GM12878 (cell line): Measurements from ENCODE around the gene GAGE13. TPM values are rescaled to one million over a fixed set of nuclear protein-coding genes. Genes with fewer than 3 reads are reported as not detected.
"Not testable (repeated sequence)": the region's sequence is repeated elsewhere in the genome, so short reads cannot be mapped to it uniquely, and the experiment has no call there.

ENCODE experiments used
- ATAC-seq: fragments of 200-7000 bp; cut with Tn5 transposase; 3 replicates; pipeline ENCODE4 v1.9.1; 2020; ENCODE audit warnings: mild to moderate bottlenecking, moderate library complexity
- BruUV-seq: library from RNA; stranded (reverse); fragments of 400-500 nt; replicated peaks from 2 replicates; lab custom pipeline; 2021; lab: Mats Ljungman, UMichigan
- CTCF ChIA-PET: fragments of 300-600 bp; sonication (Branson Sonifier 250); formaldehyde crosslinking; extraction: SDS; loops from one replicate; lab custom pipeline; 2021; ENCODE audit warnings: inconsistent platforms; lab: Yijun Ruan, JAX
- POLR2A ChIA-PET: fragments of 350-600 bp; formaldehyde crosslinking; extraction: SDS; loops from one replicate; lab custom pipeline; 2021; ENCODE audit warnings: inconsistent platforms; lab: Charles Lee
- RAD21 ChIA-PET: fragments of 300-600 bp; sonication (Branson Sonifier 250); formaldehyde crosslinking; loops from one replicate; lab custom pipeline; 2023; ENCODE audit warnings: antibody characterized with exemption; ENCODE audit not compliant: unreplicated experiment; lab: Charles Lee
- SMC1A ChIA-PET: fragments of 300-600 bp; sonication (Branson Sonifier 250); formaldehyde crosslinking; loops from one replicate; lab custom pipeline; 2023; ENCODE audit not compliant: unreplicated experiment, uncharacterized antibody; lab: Charles Lee
- DNase-seq: peaks from one replicate; pipeline ENCODE4 v3.0.0-alpha.2; 2011; ENCODE audit warnings: low read depth, low spot score
- FAIRE-seq: peaks from 3 replicates; lab custom pipeline; 2011; peaks lifted over from hg19 to GRCh38; lab: Jason Lieb, UNC
- H2AFZ ChIP-seq: 2 replicates; pipeline ENCODE4 v1.6.0; 2011; ENCODE audit warnings: low read depth, low read length, control low read depth; ENCODE audit not compliant: control insufficient read depth
- H3K27ac ChIP-seq: 2 replicates; pipeline ENCODE4 v1.5.1; 2011; ENCODE audit warnings: control low read depth; ENCODE audit not compliant: control insufficient read depth, insufficient read depth
- H3K27me3 ChIP-seq, 2 experiments: replicated peaks in 1 of 2; 2 replicates each; pipeline versions ENCODE4 v1.6.0 to v1.6.1; 2011; ENCODE audit warnings: low read length in 1 of 2; ENCODE audit not compliant: control insufficient read depth in 2 of 2, insufficient read depth in 2 of 2
- H3K36me3 ChIP-seq, 2 experiments: 2 replicates each; pipeline ENCODE4 v1.5.1; 2011; ENCODE audit warnings: low read length in 1 of 2; ENCODE audit not compliant: control insufficient read depth in 2 of 2, insufficient read depth in 2 of 2
- H3K4me1 ChIP-seq: 2 replicates; pipeline ENCODE4 v1.6.1; 2011; ENCODE audit warnings: mild to moderate bottlenecking, low read length, moderate library complexity, mixed read lengths; ENCODE audit not compliant: control insufficient read depth, insufficient read depth
- H3K4me2 ChIP-seq: 2 replicates; pipeline ENCODE4 v1.6.0; 2011; ENCODE audit warnings: control low read depth; ENCODE audit not compliant: control insufficient read depth, insufficient read depth
- H3K4me3 ChIP-seq: fragments of 200-600 bp; sonication (generic); 2 replicates; pipeline ENCODE4 v1.5.1; 2016
- H3K79me2 ChIP-seq: 2 replicates; pipeline ENCODE4 v1.6.0; 2011; ENCODE audit warnings: low read length; ENCODE audit not compliant: control insufficient read depth, insufficient read depth
- H3K9ac ChIP-seq: 2 replicates; pipeline ENCODE4 v1.8.0; 2011; ENCODE audit warnings: low read length, control low read depth, mixed read lengths; ENCODE audit not compliant: control insufficient read depth, insufficient read depth
- H3K9me3 ChIP-seq: replicated peaks from 3 replicates; pipeline ENCODE4 v1.5.1; 2011; ENCODE audit warnings: mild to moderate bottlenecking, low read length; ENCODE audit not compliant: control insufficient read depth, insufficient read depth
- H4K20me1 ChIP-seq: 2 replicates; pipeline ENCODE4 v1.6.0; 2011; ENCODE audit not compliant: control insufficient read depth, insufficient read depth
- ZNF217 ChIP-seq: fragments of 450-650 bp; IDR thresholded peaks from 2 replicates; pipeline ENCODE4 v1.6.1; 2017; ENCODE audit warnings: antibody characterized with exemption, mild to moderate bottlenecking
- WGBS: methylation state at CpG from one replicate; pipeline ENCODE4 v1.1.6; 2016; ENCODE audit warnings: low lambda C conversion rate; ENCODE audit not compliant: insufficient replicate concordance, insufficient coverage; ENCODE audit errors: missing lambda C conversion rate; 5-methylcytosine and 5-hydroxymethylcytosine counted together
- in situ Hi-C: fragments of 300-500 bp; cut with MboI; formaldehyde crosslinking; loops from 9 replicates; pipeline ENCODE4 v1.14.3; 2018; ENCODE audit warnings: mixed read lengths
- intact Hi-C: fragments of 100-400 bp; cut with micrococcal nuclease; formaldehyde crosslinking; loops from one replicate; pipeline ENCODE4 v1.14.2; 2022; ENCODE audit not compliant: unreplicated experiment
- polyA plus RNA-seq, 11 experiments: library from polyadenylated mRNA; depleted of rRNA in 4 of 11; unstranded in 6 of 11; stranded (reverse) in 5 of 11; fragments of >200 nt; fragmentation: Nextera tagmentation in 4 of 11; fragmentation: Illumina TruSeq in 1 of 11; extraction: Ambion mirVana in 4 of 11; extraction: Trizol in 1 of 11; gene quantifications; 1 replicate in 1 of 11; 2 replicates in 10 of 11; pipeline versions ENCODE4 v1.2.1 to v1.2.3, GENCODE V29; 2011 to 2016; ENCODE audit warnings: inconsistent platforms in 2 of 11, missing spikeins in 2 of 11, low read depth in 1 of 11
- total RNA-seq, 4 experiments: library from RNA; depleted of rRNA in 3 of 4; stranded (reverse); fragments of >200 nt in 3 of 4; fragmentation: Illumina TruSeq in 1 of 4; extraction: Trizol in 1 of 4; gene quantifications; 2 replicates each; pipeline versions ENCODE4 v1.2.1 to v1.2.3, GENCODE V29; 2013 to 2021
- TF ChIP-seq, protein P1 (sequence below): fragments of 450-650 bp; IDR thresholded peaks from 2 replicates; pipeline ENCODE4 v1.6.1; 2017; ENCODE audit warnings: mild to moderate bottlenecking
- TF ChIP-seq, protein P2 (sequence below): fragments of 150-350 bp; IDR thresholded peaks from 2 replicates; pipeline ENCODE4 v1.6.1; 2014; ENCODE audit warnings: mild to moderate bottlenecking, low read depth, low read length

GAGE13 gene
- total and polyA plus RNA-seq, 10 of the 15 experiments (the other 5 are each of a cell fraction or from before 2014, with no cell fraction given) = not detected

DNA sequence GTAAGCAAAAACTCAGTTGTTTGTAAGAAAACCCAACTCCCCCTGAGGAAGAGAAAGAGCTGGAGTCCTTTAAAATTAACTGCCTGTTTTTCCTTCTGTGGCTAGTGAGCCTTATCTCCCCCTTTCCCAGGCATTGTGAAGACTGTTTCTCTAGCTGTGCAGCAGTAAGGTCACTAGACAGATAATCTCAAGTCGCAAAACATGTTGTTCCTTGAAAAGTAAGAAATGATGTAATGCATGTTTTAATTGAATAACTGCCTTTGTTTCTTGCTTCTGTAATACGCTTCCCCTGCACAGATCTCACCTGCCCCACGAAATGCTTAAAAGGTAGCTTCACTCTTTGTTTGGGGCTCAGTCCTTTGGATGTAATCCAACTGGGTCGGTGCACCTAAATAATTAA lies 15.3 kb upstream of the GAGE13 start (continued):
- TF ChIP-seq, protein P1, sequence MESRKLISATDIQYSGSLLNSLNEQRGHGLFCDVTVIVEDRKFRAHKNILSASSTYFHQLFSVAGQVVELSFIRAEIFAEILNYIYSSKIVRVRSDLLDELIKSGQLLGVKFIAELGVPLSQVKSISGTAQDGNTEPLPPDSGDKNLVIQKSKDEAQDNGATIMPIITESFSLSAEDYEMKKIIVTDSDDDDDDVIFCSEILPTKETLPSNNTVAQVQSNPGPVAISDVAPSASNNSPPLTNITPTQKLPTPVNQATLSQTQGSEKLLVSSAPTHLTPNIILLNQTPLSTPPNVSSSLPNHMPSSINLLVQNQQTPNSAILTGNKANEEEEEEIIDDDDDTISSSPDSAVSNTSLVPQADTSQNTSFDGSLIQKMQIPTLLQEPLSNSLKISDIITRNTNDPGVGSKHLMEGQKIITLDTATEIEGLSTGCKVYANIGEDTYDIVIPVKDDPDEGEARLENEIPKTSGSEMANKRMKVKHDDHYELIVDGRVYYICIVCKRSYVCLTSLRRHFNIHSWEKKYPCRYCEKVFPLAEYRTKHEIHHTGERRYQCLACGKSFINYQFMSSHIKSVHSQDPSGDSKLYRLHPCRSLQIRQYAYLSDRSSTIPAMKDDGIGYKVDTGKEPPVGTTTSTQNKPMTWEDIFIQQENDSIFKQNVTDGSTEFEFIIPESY = no peak
- TF ChIP-seq ZNF217 = no peak
- TF ChIP-seq, protein P2, sequence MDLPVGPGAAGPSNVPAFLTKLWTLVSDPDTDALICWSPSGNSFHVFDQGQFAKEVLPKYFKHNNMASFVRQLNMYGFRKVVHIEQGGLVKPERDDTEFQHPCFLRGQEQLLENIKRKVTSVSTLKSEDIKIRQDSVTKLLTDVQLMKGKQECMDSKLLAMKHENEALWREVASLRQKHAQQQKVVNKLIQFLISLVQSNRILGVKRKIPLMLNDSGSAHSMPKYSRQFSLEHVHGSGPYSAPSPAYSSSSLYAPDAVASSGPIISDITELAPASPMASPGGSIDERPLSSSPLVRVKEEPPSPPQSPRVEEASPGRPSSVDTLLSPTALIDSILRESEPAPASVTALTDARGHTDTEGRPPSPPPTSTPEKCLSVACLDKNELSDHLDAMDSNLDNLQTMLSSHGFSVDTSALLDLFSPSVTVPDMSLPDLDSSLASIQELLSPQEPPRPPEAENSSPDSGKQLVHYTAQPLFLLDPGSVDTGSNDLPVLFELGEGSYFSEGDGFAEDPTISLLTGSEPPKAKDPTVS = no peak

DNA sequence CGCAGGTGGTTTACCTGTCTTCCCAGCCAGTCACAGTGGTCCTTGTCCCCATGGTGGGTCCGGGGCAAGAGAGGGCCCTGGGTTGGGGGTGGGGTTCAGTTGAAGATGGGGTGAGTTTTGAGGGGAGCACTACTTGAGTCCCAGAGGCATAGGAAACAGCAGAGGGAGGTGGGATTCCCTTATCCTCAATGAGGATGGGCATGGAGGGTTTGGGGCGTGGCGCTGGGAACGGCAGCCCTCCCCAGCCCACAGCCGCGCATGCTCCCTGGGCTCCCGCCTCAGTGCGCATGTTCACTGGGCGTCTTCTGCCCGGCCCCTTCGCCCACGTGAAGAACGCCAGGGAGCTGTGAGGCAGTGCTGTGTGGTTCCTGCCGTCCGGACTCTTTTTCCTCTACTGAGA lies 9.6 kb upstream of the GAGE13 start, which contains the start of gene GAGE12J:
GAGE12J (plus strand) TSS at position 301 of the 400 bp plus-strand sequence. CDS start 1,157 bp downstream, outside the sequence.
- H3K36me3 ChIP-seq, ATAC-seq, BruUV-seq, RAD21 ChIA-PET, DNase-seq, H3K9ac ChIP-seq, H3K79me2 ChIP-seq, H2AFZ ChIP-seq, CTCF ChIA-PET, H3K27me3 ChIP-seq, SMC1A ChIA-PET, FAIRE-seq, in situ Hi-C loops, POLR2A ChIA-PET, H4K20me1 ChIP-seq, H3K4me3 ChIP-seq, H3K27ac ChIP-seq, H3K4me2 ChIP-seq, H3K4me1 ChIP-seq, H3K9me3 ChIP-seq, intact Hi-C loops: not testable (repeated sequence)
- no CpG with 5 or more reads among the region's 16 CpGs for WGBS

DNA sequence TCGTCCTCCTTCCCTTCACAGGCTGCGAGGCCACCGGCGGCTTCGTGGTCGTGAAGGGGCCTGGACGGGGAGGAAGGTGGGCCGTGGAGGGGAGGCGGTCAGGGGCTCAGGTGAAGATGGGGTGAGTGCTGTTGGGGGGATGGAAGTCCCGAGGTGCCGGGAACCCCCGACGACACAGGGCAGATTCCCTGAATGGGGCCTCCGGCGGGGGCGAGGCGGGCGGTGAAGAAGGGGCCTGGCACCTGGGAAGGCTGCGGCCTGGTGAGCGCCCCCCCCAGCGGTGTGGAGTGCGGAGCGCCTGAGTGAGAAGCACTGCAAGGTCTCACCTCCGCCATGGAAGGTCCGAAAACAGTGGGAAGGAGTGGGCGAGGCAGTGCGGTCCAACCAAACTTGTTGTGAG lies 9.1 kb upstream of the GAGE13 start:
- intact Hi-C loops, FAIRE-seq, H2AFZ ChIP-seq, H3K4me1 ChIP-seq, H3K9me3 ChIP-seq, H3K36me3 ChIP-seq, in situ Hi-C loops, H3K4me2 ChIP-seq, DNase-seq, H4K20me1 ChIP-seq, H3K4me3 ChIP-seq, H3K27me3 ChIP-seq, BruUV-seq, H3K27ac ChIP-seq, ATAC-seq, POLR2A ChIA-PET, H3K79me2 ChIP-seq, CTCF ChIA-PET, H3K9ac ChIP-seq, RAD21 ChIA-PET, SMC1A ChIA-PET: not testable (repeated sequence)
- no CpG with 5 or more reads among the region's 27 CpGs for WGBS

DNA sequence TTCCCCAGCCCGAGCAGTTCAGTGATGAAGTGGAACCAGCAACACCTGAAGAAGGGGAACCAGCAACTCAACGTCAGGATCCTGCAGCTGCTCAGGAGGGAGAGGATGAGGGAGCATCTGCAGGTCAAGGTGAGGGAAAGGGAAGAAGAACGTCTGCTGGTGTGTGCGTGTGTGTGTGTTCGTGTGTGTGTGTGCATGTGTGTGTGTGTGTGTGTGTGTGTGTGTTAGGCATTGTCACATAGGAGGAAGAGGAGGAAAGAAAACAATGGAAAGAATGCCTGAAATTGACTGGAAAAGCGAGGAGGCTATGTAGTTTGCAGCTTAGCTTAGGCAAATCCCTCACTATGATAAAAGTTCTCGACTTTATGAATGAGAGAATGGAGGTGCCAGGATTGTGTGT lies 7.6 kb upstream of the GAGE13 start:
- intact Hi-C loops, H3K27ac ChIP-seq, in situ Hi-C loops, DNase-seq, H3K27me3 ChIP-seq, SMC1A ChIA-PET, H3K4me1 ChIP-seq, BruUV-seq, H4K20me1 ChIP-seq, H3K9ac ChIP-seq, ATAC-seq, POLR2A ChIA-PET, H3K79me2 ChIP-seq, H3K9me3 ChIP-seq, H3K36me3 ChIP-seq, H3K4me2 ChIP-seq, CTCF ChIA-PET, RAD21 ChIA-PET, H3K4me3 ChIP-seq, FAIRE-seq, H2AFZ ChIP-seq: not testable (repeated sequence)
- 59% methylated on average over 3 of the region's 7 CpGs for WGBS
